ENCODE measurements around the gene RBM34. TPM values are rescaled to one million over a fixed set of nuclear protein-coding genes. Genes with fewer than 3 reads are reported as not detected.
"Not testable (repeated sequence)": the region's sequence is repeated elsewhere in the genome, so short reads cannot be mapped to it uniquely, and the experiment has no call there.

The RBM34 gene
- total RNA-seq, 1 donor from 2014 or later: 129 TPM

- no peaks in the 10 kb centered on the region for H3K9me3 Mint-ChIP-seq (ENCODE audit: unreplicated experiment)
- peaks cover 21% of the 10 kb centered on the region for H3K4me1 Mint-ChIP-seq (ENCODE audit: low read depth, unreplicated experiment)
- no peaks in the 10 kb centered on the region for H3K36me3 ChIP-seq (ENCODE audit: insufficient read depth, low read length)
- no peak for FAIRE-seq
- H4K20me1 ChIP-seq (ENCODE audit: insufficient read depth, low read length): no peaks in the 10 kb centered on the region
- H3K27me3 ChIP-seq (ENCODE audit: insufficient read depth, low read length): no peaks in the 10 kb centered on the region
- no peaks in the 10 kb centered on the region for H3K9me3 ChIP-seq (ENCODE audit: insufficient read depth, low read depth, low read length)
- no peak overlapping the region for H3K27ac Mint-ChIP-seq (ENCODE audit: unreplicated experiment)
- DNase-seq (ENCODE audit: low read depth): no peak
- H3K4me2 ChIP-seq (ENCODE audit: low read length): no peak overlapping the region
- no peak overlapping the region for H3K9ac ChIP-seq (ENCODE audit: low read length)
- H3K4me3 ChIP-seq (ENCODE audit: insufficient read depth, low read depth, low read length): no peak overlapping the region
- no peak overlapping the region for H3K4me3 Mint-ChIP-seq (ENCODE audit: unreplicated experiment)
- H3K27me3 Mint-ChIP-seq (ENCODE audit: low read depth, unreplicated experiment): no peaks in the 10 kb centered on the region
- TF ChIP-seq CTCF (IDR thresholded peaks at IDR 0.05; ENCODE audit: insufficient read depth, low read depth, low read length) (no peak), EZH2 (IDR thresholded peaks at IDR 0.05; ENCODE audit: insufficient read depth, low read length) (no peak)
- H3K36me3 Mint-ChIP-seq (ENCODE audit: low read depth, unreplicated experiment): no peaks in the 10 kb centered on the region
- H3K27ac ChIP-seq (ENCODE audit: low read depth, low read length): no peak overlapping the region
- peaks cover 16% of the 10 kb centered on the region for H3K4me1 ChIP-seq (ENCODE audit: insufficient read depth, low read length)
- no peaks in the 10 kb centered on the region for H3K79me2 ChIP-seq (ENCODE audit: insufficient read depth, low read length)
- no peak overlapping the region for H2AFZ ChIP-seq (ENCODE audit: low read depth, low read length)
Observed at GRCh38 chr1:235088430-235088829, 72.6 kb downstream of the RBM34 start.

DNA sequence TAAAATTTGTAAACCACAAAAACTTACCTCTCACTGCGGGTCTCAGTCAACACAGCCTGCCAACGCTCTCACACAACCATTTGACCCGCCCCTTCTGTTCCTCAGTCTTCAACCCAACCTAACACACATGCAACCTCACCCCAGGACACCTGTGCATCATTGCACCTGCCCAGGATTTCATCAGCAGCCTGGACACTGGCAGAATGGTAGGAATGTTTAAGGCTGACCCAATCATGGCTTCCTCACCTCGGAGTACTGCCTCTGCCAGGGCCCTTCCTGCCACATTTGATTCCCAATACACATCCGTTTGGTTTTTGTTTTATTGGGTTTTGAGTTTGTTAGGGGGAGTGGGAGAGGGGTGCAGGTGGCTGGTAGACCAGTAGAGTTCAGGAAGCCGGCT is 73.1 kb downstream of the RBM34 start:
- H3K27me3 Mint-ChIP-seq (ENCODE audit: low read depth, unreplicated experiment): no peaks in the 10 kb centered on the region
- FAIRE-seq: no peak
- Histone ChIP-seq H3K4me3 (ENCODE audit: insufficient read depth, low read depth, low read length) (no peak overlapping the region), H3K9me3 (ENCODE audit: insufficient read depth, low read depth, low read length) (no peaks in the 10 kb centered on the region), H3K4me2 (ENCODE audit: low read length) (no peak overlapping the region), H4K20me1 (ENCODE audit: insufficient read depth, low read length) (no peaks in the 10 kb centered on the region), H3K27me3 (ENCODE audit: insufficient read depth, low read length) (no peaks in the 10 kb centered on the region), H3K36me3 (ENCODE audit: insufficient read depth, low read length) (no peaks in the 10 kb centered on the region), H3K79me2 (ENCODE audit: insufficient read depth, low read length) (no peaks in the 10 kb centered on the region), H3K9ac (ENCODE audit: low read length) (no peak overlapping the region), H2AFZ (ENCODE audit: low read depth, low read length) (no peak overlapping the region), H3K4me1 (ENCODE audit: insufficient read depth, low read length) (peaks cover 19% of the 10 kb centered on the region), H3K27ac (ENCODE audit: low read depth, low read length) (no peak overlapping the region)
- peak overlapping the region; percentile 28 for H3K27ac Mint-ChIP-seq (ENCODE audit: unreplicated experiment)
- TF ChIP-seq CTCF (IDR thresholded peaks at IDR 0.05; ENCODE audit: insufficient read depth, low read depth, low read length): no peak
- TF ChIP-seq EZH2 (IDR thresholded peaks at IDR 0.05; ENCODE audit: insufficient read depth, low read length): no peak
- no peaks in the 10 kb centered on the region for H3K9me3 Mint-ChIP-seq (ENCODE audit: unreplicated experiment)
- no peak for DNase-seq (ENCODE audit: low read depth)
- no peaks in the 10 kb centered on the region for H3K36me3 Mint-ChIP-seq (ENCODE audit: low read depth, unreplicated experiment)
- no peak overlapping the region for H3K4me3 Mint-ChIP-seq (ENCODE audit: unreplicated experiment)
- peaks cover 26% of the 10 kb centered on the region for H3K4me1 Mint-ChIP-seq (ENCODE audit: low read depth, unreplicated experiment)

- not testable (repeated sequence) for H3K36me3 Mint-ChIP-seq (ENCODE audit: low read depth, unreplicated experiment); H3K9ac ChIP-seq (ENCODE audit: low read length); H3K4me3 Mint-ChIP-seq (ENCODE audit: unreplicated experiment); H3K27ac Mint-ChIP-seq (ENCODE audit: unreplicated experiment); H4K20me1 ChIP-seq (ENCODE audit: insufficient read depth, low read length); H3K27ac ChIP-seq (ENCODE audit: low read depth, low read length); FAIRE-seq; H3K4me3 ChIP-seq (ENCODE audit: insufficient read depth, low read depth, low read length); H3K4me2 ChIP-seq (ENCODE audit: low read length); H2AFZ ChIP-seq (ENCODE audit: low read depth, low read length); H3K27me3 ChIP-seq (ENCODE audit: insufficient read depth, low read length); H3K79me2 ChIP-seq (ENCODE audit: insufficient read depth, low read length); H3K27me3 Mint-ChIP-seq (ENCODE audit: low read depth, unreplicated experiment); H3K9me3 Mint-ChIP-seq (ENCODE audit: unreplicated experiment); H3K9me3 ChIP-seq (ENCODE audit: insufficient read depth, low read depth, low read length); DNase-seq (ENCODE audit: low read depth); H3K36me3 ChIP-seq (ENCODE audit: insufficient read depth, low read length)
- H3K4me1 ChIP-seq (ENCODE audit: insufficient read depth, low read length): peaks cover 14% of the 10 kb centered on the region
- H3K4me1 Mint-ChIP-seq (ENCODE audit: low read depth, unreplicated experiment): peaks cover 23% of the 10 kb centered on the region
Observed at GRCh38 chr1:235085411-235086117, 75.5 kb downstream of the RBM34 start.

Small RNA genes within 50 kb of the gene (microRNA-seq; reads per million reads assigned to microRNA genes)
- gene MIR4753: 0.82 reads per million

Other genes with a start within 250 kb of the RBM34 start
- 136 and 143 TPM in 2 replicates for gene TOMM20, start 32.4 kb downstream of the RBM34 start, total RNA-seq
- gene ARID4B, start 166.9 kb upstream of the RBM34 start, total RNA-seq: 35.9 and 38.6 TPM in 2 replicates
- gene GGPS1, start 167.3 kb upstream of the RBM34 start, total RNA-seq: 34.8 and 39.1 TPM in 2 replicates
- gene TBCE, start 206.2 kb upstream of the RBM34 start, total RNA-seq: 28.3 and 36.3 TPM in 2 replicates

Data from astrocyte (in vitro differentiated cells and primary cell).